ENCODE measurements around the gene RUNX3. TPM values are rescaled to one million over a fixed set of nuclear protein-coding genes. Genes with fewer than 3 reads are reported as not detected.

The RUNX3 gene
- total and polyA plus RNA-seq, 2 of the 8 experiments (the other 6 are each of a cell fraction or from before 2014, with no cell fraction given) = 0.62 to 0.82 TPM

DNA sequence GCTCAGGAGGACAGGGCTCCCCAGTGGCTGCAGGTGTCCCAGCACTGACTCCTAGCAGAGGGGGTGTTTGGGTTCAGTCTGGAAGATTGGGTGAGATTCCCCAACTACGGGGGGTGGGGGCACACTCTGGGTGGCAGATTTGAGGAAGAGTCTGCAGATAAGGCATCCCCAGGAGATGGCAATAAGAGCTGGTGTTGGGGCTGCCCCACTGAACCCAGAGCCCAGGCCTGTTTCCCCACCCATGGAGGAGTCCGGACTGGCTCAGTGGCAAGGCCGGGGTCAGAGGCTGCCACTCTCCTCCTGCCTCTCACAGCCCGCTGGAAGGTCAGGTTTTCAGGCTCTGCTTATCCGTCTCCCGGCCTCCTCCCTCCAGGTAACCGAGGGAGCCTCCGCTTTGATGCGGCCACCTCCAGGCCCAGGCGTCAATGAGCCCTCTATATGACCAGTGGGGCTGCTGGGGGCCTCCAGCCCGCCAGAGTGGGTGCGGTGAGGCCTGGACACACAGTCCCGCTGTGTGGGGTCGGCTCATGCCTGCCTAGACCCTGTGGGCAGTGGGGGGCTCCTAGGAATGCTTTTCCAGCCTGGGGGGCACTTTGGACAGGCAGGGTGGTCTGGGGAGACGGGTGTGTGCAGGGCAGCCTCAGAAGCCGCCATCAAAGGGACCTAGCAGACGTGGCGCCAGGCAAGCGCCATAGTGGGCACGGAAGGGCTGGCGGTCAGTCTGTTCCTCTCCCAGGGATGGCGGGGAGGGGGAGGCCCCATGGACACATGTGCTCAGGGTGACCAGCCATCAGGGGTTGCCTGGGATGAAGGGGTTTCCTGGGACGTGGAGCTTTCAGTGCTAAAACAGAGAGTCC, 28.9 kb upstream of the RUNX3 start:
- no peak overlapping the region for H3K4ac ChIP-seq (replicated peaks; ENCODE audit: insufficient read length, low read depth, low read length)
- no peak overlapping the region for H2BK12ac ChIP-seq (ENCODE audit: low read depth, low read length)
- no peak overlapping the region for H2AK5ac ChIP-seq (ENCODE audit: low read depth, low read length)
- no peaks in the 10 kb centered on the region for H3K9me3 ChIP-seq (ENCODE audit: insufficient read depth in 2 of 2, low read depth in 1 of 2, low read length in 1 of 2)
- H3K23me2 ChIP-seq (ENCODE audit: low read depth, low read length) = no peaks in the 10 kb centered on the region; the same call in 1 of the 2 replicates
- H3K36me3 ChIP-seq (ENCODE audit: control insufficient read depth in 2 of 4, insufficient read depth in 4 of 4, low read length in 3 of 4) = no peaks in the 10 kb centered on the region
- no peak overlapping the region for H2BK5ac ChIP-seq (ENCODE audit: low read depth, low read length)
- H3K79me1 ChIP-seq (ENCODE audit: low read depth, low read length) = no peaks in the 10 kb centered on the region
- H2BK20ac ChIP-seq (ENCODE audit: low read length) = no peak overlapping the region
- H3K79me2 ChIP-seq (ENCODE audit: control insufficient read depth in 1 of 2, insufficient read depth in 2 of 2, low read length in 2 of 2) = no peaks in the 10 kb centered on the region
- no peaks in the 10 kb centered on the region for H3K4me1 ChIP-seq (replicated peaks in 1 of 4; ENCODE audit: control insufficient read depth in 3 of 4, insufficient read depth in 4 of 4, low read length in 3 of 4)
- H3K27me3 ChIP-seq (replicated peaks in 1 of 4; ENCODE audit: control insufficient read depth in 3 of 4, extremely low read depth in 1 of 4, insufficient read depth in 3 of 4, low read length in 3 of 4) = no peaks in the 10 kb centered on the region
- CTCF ChIA-PET (ENCODE audit: partially characterized antibody) = interaction anchor here (0.9 to 1.9 kb wide), 9 partner anchors 9 to 246 kb away, joined by 3 to 5 read pairs (median 3); no protein-coding TSS in a partner anchor
- 86% methylated on average over 21 of the region's 23 CpGs; no CpG with 5 or more reads in 1 of the 2 experiments for WGBS, 2 experiments (ENCODE audit: extremely low coverage in 1 of 2, insufficient coverage in 1 of 2, insufficient read length in 1 of 2, insufficient replicate concordance in 2 of 2, low coverage in 1 of 2, low lambda C conversion rate in 2 of 2, missing lambda C conversion rate in 1 of 2)
- H4K91ac ChIP-seq (replicated peaks; ENCODE audit: insufficient read length, low read length) = no peak overlapping the region
- no peak overlapping the region for H3K18ac ChIP-seq (ENCODE audit: extremely low read depth, low read length)
- no peak overlapping the region for H3K14ac ChIP-seq (ENCODE audit: insufficient read length)
- H2AFZ ChIP-seq (ENCODE audit: low read length) = no peak overlapping the region
- no peak overlapping the region for H3K9ac ChIP-seq (replicated peaks in 1 of 4; ENCODE audit: extremely low read depth in 1 of 4, low read depth in 3 of 4, low read length in 3 of 4)
- TF ChIP-seq POLR2AphosphoS5 (IDR thresholded peaks at IDR 0.05; ENCODE audit: low read depth, low read length) (no peak), RBBP5 (IDR thresholded peaks at IDR 0.05; ENCODE audit: borderline replicate concordance, low read depth, low read length) (no peak), ZNF274 (IDR thresholded peaks at IDR 0.05; ENCODE audit: borderline replicate concordance, extremely low read depth, low read length) (no peak), SIX5 (IDR thresholded peaks at IDR 0.05; ENCODE audit: low read depth, low read length) (no peak), FOSL1 (IDR thresholded peaks at IDR 0.05; ENCODE audit: insufficient read depth, low read depth, low read length) (no peak), SIN3A (conservative IDR thresholded peaks at IDR 0.05 in 1 of 2, IDR thresholded peaks at IDR 0.05 in 1 of 2; ENCODE audit: low read depth in 1 of 2, low read length in 2 of 2) (no peak), EP300 (IDR thresholded peaks at IDR 0.05; ENCODE audit: borderline replicate concordance in 1 of 2, low read depth in 2 of 2, low read length in 2 of 2) (no peak), CEBPB (IDR thresholded peaks at IDR 0.05; ENCODE audit: low read depth, low read length) (no peak)
- TF ChIP-seq, protein P1, sequence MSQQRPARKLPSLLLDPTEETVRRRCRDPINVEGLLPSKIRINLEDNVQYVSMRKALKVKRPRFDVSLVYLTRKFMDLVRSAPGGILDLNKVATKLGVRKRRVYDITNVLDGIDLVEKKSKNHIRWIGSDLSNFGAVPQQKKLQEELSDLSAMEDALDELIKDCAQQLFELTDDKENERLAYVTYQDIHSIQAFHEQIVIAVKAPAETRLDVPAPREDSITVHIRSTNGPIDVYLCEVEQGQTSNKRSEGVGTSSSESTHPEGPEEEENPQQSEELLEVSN (IDR thresholded peaks at IDR 0.05) = no peak
- H4K20me1 ChIP-seq (replicated peaks in 1 of 2; ENCODE audit: control insufficient read depth in 1 of 2, insufficient read depth in 2 of 2, low read length in 2 of 2) = no peaks in the 10 kb centered on the region
- H3K23ac ChIP-seq (ENCODE audit: insufficient read length) = no peak overlapping the region
- no peak for DNase-seq (ENCODE audit: low read depth in 1 of 2, low spot score in 2 of 2)
- H2BK120ac ChIP-seq (replicated peaks; ENCODE audit: low read depth, low read length) = no peak overlapping the region
- POLR2A ChIA-PET (ENCODE audit: partially characterized antibody) = no interaction called here
- H4K8ac ChIP-seq (ENCODE audit: extremely low read depth, insufficient read depth, low read length) = no peak overlapping the region
- H3K4me3 ChIP-seq (ENCODE audit: extremely low read depth in 1 of 4, insufficient read depth in 2 of 4, low read depth in 3 of 4, low read length in 4 of 4) = no peak overlapping the region
- H3K56ac ChIP-seq (replicated peaks; ENCODE audit: insufficient read length, low read depth, low read length) = no peak overlapping the region
- no peak overlapping the region for H3K27ac ChIP-seq (ENCODE audit: low read depth, low read length)
- no peak overlapping the region for H2BK15ac ChIP-seq (ENCODE audit: low read length)
- H4K5ac ChIP-seq (ENCODE audit: insufficient read length, low read depth, low read length) = no peak overlapping the region
- no peak overlapping the region for H3K4me2 ChIP-seq (ENCODE audit: insufficient read depth in 1 of 2, low read depth in 2 of 2, low read length in 2 of 2)
- FAIRE-seq = no peak

Data from H1 (cell line).